ENCODE data around the gene PDE3B.

- TF ChIP-seq, protein P1, sequence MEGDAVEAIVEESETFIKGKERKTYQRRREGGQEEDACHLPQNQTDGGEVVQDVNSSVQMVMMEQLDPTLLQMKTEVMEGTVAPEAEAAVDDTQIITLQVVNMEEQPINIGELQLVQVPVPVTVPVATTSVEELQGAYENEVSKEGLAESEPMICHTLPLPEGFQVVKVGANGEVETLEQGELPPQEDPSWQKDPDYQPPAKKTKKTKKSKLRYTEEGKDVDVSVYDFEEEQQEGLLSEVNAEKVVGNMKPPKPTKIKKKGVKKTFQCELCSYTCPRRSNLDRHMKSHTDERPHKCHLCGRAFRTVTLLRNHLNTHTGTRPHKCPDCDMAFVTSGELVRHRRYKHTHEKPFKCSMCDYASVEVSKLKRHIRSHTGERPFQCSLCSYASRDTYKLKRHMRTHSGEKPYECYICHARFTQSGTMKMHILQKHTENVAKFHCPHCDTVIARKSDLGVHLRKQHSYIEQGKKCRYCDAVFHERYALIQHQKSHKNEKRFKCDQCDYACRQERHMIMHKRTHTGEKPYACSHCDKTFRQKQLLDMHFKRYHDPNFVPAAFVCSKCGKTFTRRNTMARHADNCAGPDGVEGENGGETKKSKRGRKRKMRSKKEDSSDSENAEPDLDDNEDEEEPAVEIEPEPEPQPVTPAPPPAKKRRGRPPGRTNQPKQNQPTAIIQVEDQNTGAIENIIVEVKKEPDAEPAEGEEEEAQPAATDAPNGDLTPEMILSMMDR (optimal IDR thresholded peaks at IDR 0.05 in 1 of 3, IDR thresholded peaks at IDR 0.05 in 1 of 3, conservative IDR thresholded peaks at IDR 0.05 in 1 of 3; ENCODE audit: extremely low read depth in 1 of 3, insufficient read depth in 2 of 3, low read length in 3 of 3), result no peak
- no peak for TF ChIP-seq EZH2 (IDR thresholded peaks at IDR 0.05; ENCODE audit: low read length)
Observed at GRCh38 chr11:14774721-14775120, 131.1 kb downstream of the PDE3B start.

Data from keratinocyte (primary cell).